Measurements from ENCODE around the gene SMIM41. TPM values are rescaled to one million over a fixed set of nuclear protein-coding genes. Genes with fewer than 3 reads are reported as not detected.

SMIM41 gene
- total RNA-seq, 2 experiments from 2014 or later, result not detected

GRCh38 chr12:52084491-52085231 lies 5.2 kb downstream of the SMIM41 start:
- no TSS peak for BruUV-seq (replicated peaks)
- TF ChIP-seq CTCF (conservative IDR thresholded peaks at IDR 0.05; ENCODE audit: low read length) (no peak), EZH2phosphoT487 (IDR thresholded peaks at IDR 0.05; ENCODE audit: borderline replicate concordance, low read depth, low read length) (no peak)
- POLR2A ChIA-PET, result interaction anchor here (0.6 to 2.1 kb wide), 6 partner anchors 40 to 1135 kb away, joined by 3 to 9 read pairs (median 4); no protein-coding TSS in a partner anchor
- CTCF ChIA-PET (ENCODE audit: unreplicated experiment), result interaction anchor here (1.5 kb wide), 1 partner anchor 59 kb away, joined by 13 read pairs; no protein-coding TSS in a partner anchor
- Histone ChIP-seq H3K27ac (ENCODE audit: low read depth, low read length, poor library complexity, severe bottlenecking) (no peak overlapping the region), H3K9me2 (ENCODE audit: insufficient read depth, low read length) (no peaks in the 10 kb centered on the region), H3K4me3 (ENCODE audit: low read depth, low read length, poor library complexity, severe bottlenecking) (no peak overlapping the region), H3K36me3 (ENCODE audit: insufficient read depth, low read length) (peaks cover 6% of the 10 kb centered on the region; the same call in 1 of the 2 replicates), H4K20me1 (ENCODE audit: insufficient read depth, low read length) (no peaks in the 10 kb centered on the region), H3K79me2 (ENCODE audit: insufficient read depth, low read depth, low read length) (no peaks in the 10 kb centered on the region), H3K4me2 (ENCODE audit: low read length) (no peak overlapping the region), H3K4me1 (ENCODE audit: insufficient read depth, low read length, poor library complexity, severe bottlenecking) (peaks cover 83% of the 10 kb centered on the region), H2AFZ (ENCODE audit: low read length) (no peak overlapping the region), H3K9me3 (ENCODE audit: low read length) (no peaks in the 10 kb centered on the region)
- no peak for DNase-seq (ENCODE audit: low spot score)
- intact Hi-C loops (cut with micrococcal nuclease; ENCODE audit: unreplicated experiment), result no loop called here

- intact Hi-C loops (cut with micrococcal nuclease; ENCODE audit: unreplicated experiment), result no loop called here
- no peaks in the 10 kb centered on the region for H4K20me1 ChIP-seq (ENCODE audit: insufficient read depth, low read length)
- H3K4me3 ChIP-seq (ENCODE audit: low read depth, low read length, poor library complexity, severe bottlenecking), result no peak overlapping the region
- H3K9me3 ChIP-seq (ENCODE audit: low read length), result no peaks in the 10 kb centered on the region
- H3K4me1 ChIP-seq (ENCODE audit: insufficient read depth, low read length, poor library complexity, severe bottlenecking), result peaks cover 87% of the 10 kb centered on the region
- CTCF ChIA-PET (ENCODE audit: unreplicated experiment), result interaction anchor here (0.6 to 1.1 kb wide), 3 partner anchors 38 to 60 kb away, joined by 3 to 8 read pairs (median 4); no protein-coding TSS in a partner anchor
- no peak for TF ChIP-seq EZH2phosphoT487 (IDR thresholded peaks at IDR 0.05; ENCODE audit: borderline replicate concordance, low read depth, low read length)
- H3K79me2 ChIP-seq (ENCODE audit: insufficient read depth, low read depth, low read length), result no peaks in the 10 kb centered on the region
- POLR2A ChIA-PET, result interaction anchor here (0.6 to 2.1 kb wide), 4 partner anchors 12 to 60 kb away, joined by 3 to 9 read pairs (median 4); no protein-coding TSS in a partner anchor
- no peak overlapping the region for H3K4me2 ChIP-seq (ENCODE audit: low read length)
- BruUV-seq (replicated peaks), result no TSS peak
- no peaks in the 10 kb centered on the region for H3K9me2 ChIP-seq (ENCODE audit: insufficient read depth, low read length)
- no peak overlapping the region for H2AFZ ChIP-seq (ENCODE audit: low read length)
- no peak for DNase-seq (ENCODE audit: low spot score)
- no peaks in the 10 kb centered on the region for H3K36me3 ChIP-seq (ENCODE audit: insufficient read depth, low read length)
- no peak overlapping the region for H3K27ac ChIP-seq (ENCODE audit: low read depth, low read length, poor library complexity, severe bottlenecking)
These were observed 6.2 kb downstream of the SMIM41 start for GRCh38 chr12:52085682-52086180.

- no peaks in the 10 kb centered on the region for H3K9me2 ChIP-seq (ENCODE audit: insufficient read depth, low read length)
- peaks cover 82% of the 10 kb centered on the region for H3K4me1 ChIP-seq (ENCODE audit: insufficient read depth, low read length, poor library complexity, severe bottlenecking)
- H3K27ac ChIP-seq (ENCODE audit: low read depth, low read length, poor library complexity, severe bottlenecking), result no peak overlapping the region
- TF ChIP-seq CTCF (conservative IDR thresholded peaks at IDR 0.05; ENCODE audit: low read length), result no peak
- TF ChIP-seq EZH2phosphoT487 (IDR thresholded peaks at IDR 0.05; ENCODE audit: borderline replicate concordance, low read depth, low read length), result no peak
- intact Hi-C loops (cut with micrococcal nuclease; ENCODE audit: unreplicated experiment), result no loop called here
- no TSS peak for BruUV-seq (replicated peaks)
- H4K20me1 ChIP-seq (ENCODE audit: insufficient read depth, low read length), result no peaks in the 10 kb centered on the region
- POLR2A ChIA-PET, result interaction anchor here (2.1 kb wide), 1 partner anchor 61 kb away, joined by 9 read pairs; no protein-coding TSS in a partner anchor
- no peak overlapping the region for H3K4me3 ChIP-seq (ENCODE audit: low read depth, low read length, poor library complexity, severe bottlenecking)
- no peaks in the 10 kb centered on the region for H3K36me3 ChIP-seq (ENCODE audit: insufficient read depth, low read length)
- no peak overlapping the region for H3K4me2 ChIP-seq (ENCODE audit: low read length)
- CTCF ChIA-PET (ENCODE audit: unreplicated experiment), result interaction anchor here (0.6 to 1.1 kb wide), 3 partner anchors 38 to 61 kb away, joined by 3 to 8 read pairs (median 4); no protein-coding TSS in a partner anchor
- no peaks in the 10 kb centered on the region for H3K79me2 ChIP-seq (ENCODE audit: insufficient read depth, low read depth, low read length)
- DNase-seq (ENCODE audit: low spot score), result no peak
- no peak overlapping the region for H2AFZ ChIP-seq (ENCODE audit: low read length)
- H3K9me3 ChIP-seq (ENCODE audit: low read length), result no peaks in the 10 kb centered on the region
These were observed 6.9 kb downstream of the SMIM41 start for GRCh38 chr12:52086366-52086765.
